HepG2 (cell line): Measurements from ENCODE around the gene STRC. TPM values are rescaled to one million over a fixed set of nuclear protein-coding genes. Genes with fewer than 3 reads are reported as not detected.
"Not testable (repeated sequence)": the region's sequence is repeated elsewhere in the genome, so short reads cannot be mapped to it uniquely, and the experiment has no call there.

Experiments
- ATAC-seq: fragments of 200-7000 bp; cut with Tn5 transposase; 3 replicates; pipeline ENCODE4 v1.9.1; 2020; ENCODE audit warnings: mild to moderate bottlenecking, moderate library complexity
- BruUV-seq: library from RNA; stranded (reverse); fragments of 400-500 nt; replicated peaks from 2 replicates; lab custom pipeline; 2021; lab: Mats Ljungman, UMichigan
- CTCF ChIA-PET: fragments of 300-600 bp; formaldehyde crosslinking; extraction: SDS; loops from one replicate; lab custom pipeline; 2021; ENCODE audit warnings: low total read pairs, inconsistent platforms, low intra/inter-chr PET ratio; lab: Yijun Ruan, JAX
- POLR2A ChIA-PET: fragments of 350-600 bp; sonication (Branson Sonifier 250); formaldehyde crosslinking; loops from one replicate; lab custom pipeline; 2020; ENCODE audit warnings: antibody characterized with exemption, inconsistent platforms; lab: Yijun Ruan, JAX
- DNase-seq: peaks from one replicate; pipeline ENCODE4 v3.0.0-alpha.2; 2015; ENCODE audit warnings: low spot score
- FAIRE-seq: peaks from 3 replicates; lab custom pipeline; 2011; peaks lifted over from hg19 to GRCh38; lab: Jason Lieb, UNC
- H2AFZ ChIP-seq: one replicate; pipeline ENCODE4 v1.6.1; 2011; ENCODE audit warnings: low read length, inconsistent platforms
- H3K27ac ChIP-seq: fragments of 300-600 bp; 3 replicates; pipeline ENCODE4 v1.8.0; 2011; ENCODE audit warnings: mixed run types, mild to moderate bottlenecking, mixed read lengths, low read length, inconsistent platforms; ENCODE audit not compliant: insufficient read depth; ENCODE audit errors: extremely low read length
- H3K27me3 ChIP-seq, 2 experiments: fragments of 200-600 bp in 1 of 2; 2 replicates in 1 of 2; 3 replicates in 1 of 2; pipeline versions ENCODE4 v1.6.0 to v1.8.0; 2011; ENCODE audit warnings: low read length in 2 of 2, mild to moderate bottlenecking in 2 of 2, moderate library complexity in 2 of 2, inconsistent platforms in 1 of 2; ENCODE audit not compliant: insufficient read depth in 2 of 2, control insufficient read depth in 1 of 2
- H3K36me3 ChIP-seq, 2 experiments: fragments of 200-600 bp in 1 of 2; replicated peaks in 1 of 2; 2 replicates in 1 of 2; 3 replicates in 1 of 2; pipeline versions ENCODE4 v1.5.1 to v1.8.0; 2011; ENCODE audit warnings: low read length in 2 of 2, inconsistent platforms in 1 of 2; ENCODE audit not compliant: insufficient read depth in 2 of 2, control insufficient read depth in 1 of 2
- H3K4me1 ChIP-seq: 2 replicates; pipeline ENCODE4 v1.5.1; 2012; ENCODE audit warnings: low read length, inconsistent platforms; ENCODE audit not compliant: insufficient read depth
- H3K4me2 ChIP-seq: 2 replicates; pipeline ENCODE4 v1.6.0; 2011; ENCODE audit warnings: low read depth, low read length, inconsistent platforms
- H3K4me3 ChIP-seq, 3 experiments: fragments of 200-600 bp in 1 of 3; sonication (generic), shearing (Covaris generic) in 1 of 3; replicated peaks in 1 of 3; 2 replicates each; pipeline ENCODE4 v1.5.1; 2011 to 2016; ENCODE audit warnings: low read length in 3 of 3, inconsistent platforms in 2 of 3, low read depth in 2 of 3, mild to moderate bottlenecking in 2 of 3, control low read depth in 1 of 3, mixed read lengths in 1 of 3; ENCODE audit not compliant: insufficient read depth in 1 of 3
- H3K79me2 ChIP-seq: one replicate; pipeline ENCODE4 v1.6.1; 2011; ENCODE audit warnings: low read length, inconsistent platforms; ENCODE audit not compliant: insufficient read depth
- H3K9ac ChIP-seq: 2 replicates; pipeline ENCODE4 v1.6.0; 2011; ENCODE audit warnings: mild to moderate bottlenecking, low read depth, low read length, inconsistent platforms; ENCODE audit not compliant: insufficient read depth
- H3K9me3 ChIP-seq: 2 replicates; pipeline ENCODE4 v1.5.1; 2012; ENCODE audit warnings: mild to moderate bottlenecking, low read length
- H4K20me1 ChIP-seq: 2 replicates; pipeline ENCODE4 v1.6.0; 2011; ENCODE audit warnings: inconsistent platforms, mild to moderate bottlenecking, low read length, moderate library complexity; ENCODE audit not compliant: insufficient read depth
- NFRKB ChIP-seq: fragments of 450-650 bp; IDR thresholded peaks from 2 replicates; pipeline ENCODE4 v1.6.1; 2017
- SAP130 ChIP-seq: IDR thresholded peaks from 2 replicates; pipeline ENCODE4 v1.6.1; 2016; ENCODE audit warnings: low read depth
- SOX13 ChIP-seq, 3 experiments: fragments of 450-650 bp in 1 of 3; sonication (generic) in 1 of 3; formaldehyde crosslinking in 1 of 3; IDR thresholded peaks in 2 of 3; conservative IDR thresholded peaks in 1 of 3; 2 replicates each; pipeline versions ENCODE4 v1.5.0 to v1.6.1; 2016 to 2020; ENCODE audit warnings: antibody characterized with exemption in 1 of 3, mild to moderate bottlenecking in 1 of 3, missing compliant biosample characterization in 1 of 3, missing genetic modification reagents in 1 of 3, moderate library complexity in 1 of 3
- THAP8 ChIP-seq: sonication (generic); formaldehyde crosslinking; IDR thresholded peaks from 2 replicates; pipeline ENCODE4 v1.5.1; 2020; ENCODE audit warnings: missing genetic modification reagents, mild to moderate bottlenecking, borderline replicate concordance
- ZFP36 ChIP-seq: fragments of 150-350 bp; IDR thresholded peaks from 2 replicates; pipeline ENCODE4 v1.6.1; 2018; ENCODE audit warnings: borderline replicate concordance, low read length, low read depth; ENCODE audit not compliant: partially characterized antibody
- ZNF275 ChIP-seq: sonication (generic); formaldehyde crosslinking; IDR thresholded peaks from 2 replicates; pipeline ENCODE4 v1.8.0; 2022; ENCODE audit warnings: missing genetic modification reagents, mild to moderate bottlenecking, inconsistent platforms, borderline replicate concordance
- WGBS: methylation state at CpG from one replicate; pipeline ENCODE4 v1.1.6; 2017; ENCODE audit warnings: low lambda C conversion rate; 5-methylcytosine and 5-hydroxymethylcytosine counted together
- in situ Hi-C: cut with HindIII; loops from 2 replicates; pipeline ENCODE4 v1.10.0; 2017; ENCODE audit warnings: low pct_unique_long_range_greater_than_20kb; ENCODE audit not compliant: extremely low pct_ligation_motif_present
- intact Hi-C: fragments of 100-400 bp; cut with micrococcal nuclease; formaldehyde crosslinking; loops from one replicate; pipeline ENCODE4 v1.10.0; 2022; ENCODE audit not compliant: unreplicated experiment
- polyA plus RNA-seq, 8 experiments: library from polyadenylated mRNA; depleted of rRNA in 3 of 8; stranded (reverse) in 7 of 8; unstranded in 1 of 8; fragments of >200 nt; fragmentation: Illumina TruSeq in 4 of 8; extraction: Trizol in 4 of 8; gene quantifications; 2 replicates each; pipeline versions ENCODE4 v1.2.1 to v1.2.3, GENCODE V29; 2011 to 2016; ENCODE audit warnings: low read depth in 4 of 8, missing spikeins in 1 of 8, mixed read lengths in 1 of 8; ENCODE audit not compliant: insufficient read depth in 1 of 8
- total RNA-seq, 5 experiments: library from RNA; depleted of rRNA; stranded (reverse); fragments of >200 nt; fragmentation: Illumina TruSeq; extraction: Trizol; gene quantifications; 2 replicates each; pipeline ENCODE4 v1.2.3, GENCODE V29; 2016; ENCODE audit warnings: low read depth in 1 of 5

The STRC gene
- total and polyA plus RNA-seq, 2 of the 13 experiments (the other 11 are each of a cell fraction or from before 2014, with no cell fraction given): 0.07 to 0.21 TPM

- FAIRE-seq, POLR2A ChIA-PET, H3K4me2 ChIP-seq, H3K36me3 ChIP-seq, H3K4me3 ChIP-seq, H3K9ac ChIP-seq, H2AFZ ChIP-seq, in situ Hi-C loops, H3K79me2 ChIP-seq, ATAC-seq, CTCF ChIA-PET, H3K9me3 ChIP-seq, H3K27me3 ChIP-seq, H4K20me1 ChIP-seq, H3K4me1 ChIP-seq, H3K27ac ChIP-seq, DNase-seq, intact Hi-C loops, BruUV-seq: not testable (repeated sequence)
These were observed 8.3 kb upstream of the STRC start for GRCh38 chr15:43626937-43627336.

- Histone ChIP-seq H3K4me1 (no peaks in the 10 kb centered on the region), H3K9me3 (no peaks in the 10 kb centered on the region), H4K20me1 (no peaks in the 10 kb centered on the region), H3K27ac (no peak overlapping the region), H3K9ac (no peak overlapping the region), H3K79me2 (no peaks in the 10 kb centered on the region), H3K36me3 (no peaks in the 10 kb centered on the region), H2AFZ (no peak overlapping the region), H3K4me2 (no peak overlapping the region), H3K4me3 (no peak overlapping the region), H3K27me3 (no peaks in the 10 kb centered on the region)
- FAIRE-seq (no peak), DNase-seq (no peak), ATAC-seq (no peak)
- CTCF ChIA-PET: no interaction called here
- no TSS peak for BruUV-seq
- POLR2A ChIA-PET: no interaction called here
- TF ChIP-seq SOX13 (IDR thresholded peaks at IDR 0.05) (no peak), SOX13 (CRISPR knock-in tag; conservative IDR thresholded peaks at IDR 0.05 in 1 of 2, IDR thresholded peaks at IDR 0.05 in 1 of 2) (no peak), NFRKB (no peak), THAP8 (CRISPR knock-in tag) (no peak), SAP130 (CRISPR knock-in tag) (no peak), ZFP36 (no peak), ZNF275 (no peak)
- 0% methylated on average over 5 of the region's 5 CpGs for WGBS
- in situ Hi-C loops: no loop called here
- intact Hi-C loops: no loop called here
These were observed 6.5 kb upstream of the STRC start for GRCh38 chr15:43625106-43625505.

GRCh38 chr15:43622068-43622799, 3.6 kb upstream of the STRC start:
- peak; percentile 77 for ATAC-seq
- H3K9me3 ChIP-seq, CTCF ChIA-PET, intact Hi-C loops, H3K4me3 ChIP-seq, H3K4me1 ChIP-seq, H3K36me3 ChIP-seq, H3K9ac ChIP-seq, H3K79me2 ChIP-seq, H3K4me2 ChIP-seq, DNase-seq, BruUV-seq, H4K20me1 ChIP-seq, POLR2A ChIA-PET, H2AFZ ChIP-seq, in situ Hi-C loops, H3K27ac ChIP-seq, H3K27me3 ChIP-seq: not testable (repeated sequence)
- FAIRE-seq: peak; percentile 51
- WGBS: 3% methylated on average over 5 of the region's 7 CpGs
